ENCODE data around the gene NDUFB1. TPM values are rescaled to one million over a fixed set of nuclear protein-coding genes. Genes with fewer than 3 reads are reported as not detected.

Gene NDUFB1
- polyA plus RNA-seq, 3 donors = 367 to 686 (median 604) TPM

DNA sequence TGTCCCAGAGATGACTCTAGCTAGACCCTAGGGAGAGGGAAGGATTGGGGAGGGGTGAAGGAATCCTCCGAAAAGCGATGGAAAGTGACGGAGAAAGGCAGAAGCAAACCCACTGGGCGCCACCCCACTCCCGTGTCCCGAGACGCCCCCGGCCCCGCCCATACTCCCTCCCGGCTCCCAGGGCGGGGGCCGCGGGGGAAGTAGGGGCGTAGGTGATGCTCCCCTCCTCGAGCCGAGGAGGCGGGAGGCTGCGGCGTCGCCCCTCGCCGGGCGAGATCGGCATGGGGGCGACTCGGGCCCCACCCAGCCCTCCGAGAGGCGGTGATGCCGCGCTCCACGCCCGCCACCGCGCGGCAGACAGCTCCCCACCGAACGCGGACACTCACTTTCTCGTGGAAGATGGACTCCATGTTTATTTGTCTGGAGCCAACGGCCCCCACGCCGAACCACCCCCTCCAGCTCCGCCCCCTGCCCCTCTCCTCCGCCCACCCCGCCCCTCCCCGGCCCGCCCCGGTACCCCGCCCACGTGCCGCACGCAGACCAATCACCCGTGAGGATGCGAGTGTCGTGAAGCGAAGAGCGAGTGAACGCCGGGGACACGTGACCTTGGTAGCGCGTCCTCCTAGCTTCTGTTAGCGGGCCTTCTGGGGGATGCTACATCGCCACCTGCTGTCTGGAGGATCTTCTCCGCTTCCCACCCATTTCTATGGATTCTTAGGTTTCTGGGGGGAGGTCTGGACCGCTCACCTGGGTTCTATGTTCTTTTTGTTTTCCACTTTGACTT is 15.2 kb downstream of the NDUFB1 start, which contains the start of gene ATXN3:
Gene ATXN3 (minus strand): TSS at position 440 of the 784 bp plus-strand sequence. CDS start 30 bp downstream, at position 410.
- Histone ChIP-seq H3K36me3 (replicated peaks in 1 of 2; ENCODE audit: control insufficient read depth in 1 of 2, insufficient read depth in 2 of 2, low read length in 2 of 2) (no peaks in the 10 kb centered on the region), H3K4me1 (ENCODE audit: control insufficient read depth in 1 of 2, insufficient read depth in 2 of 2, low read length in 2 of 2) (peaks cover 15 to 26% of the 10 kb centered on the region in 2 donors), H3K27ac (ENCODE audit: low read depth in 1 of 2, low read length in 2 of 2) (peak within 1 kb of the TSS; percentile 85 to 95), H3K27me3 (ENCODE audit: control insufficient read depth in 2 of 2, insufficient read depth in 2 of 2, low read length in 2 of 2) (no peaks in the 10 kb centered on the region), H3K9ac (ENCODE audit: insufficient read depth, low read length, poor library complexity, severe bottlenecking) (peak within 1 kb of the TSS; percentile 83), H3K9me3 (replicated peaks in 1 of 2; ENCODE audit: control insufficient read depth in 1 of 2, insufficient read depth in 1 of 2, low read length in 2 of 2) (no peaks in the 10 kb centered on the region), H3K79me2 (ENCODE audit: insufficient read depth, low read length) (peaks cover 43% of the 10 kb centered on the region), H4K20me1 (ENCODE audit: insufficient read depth, low read length) (peaks cover 36% of the 10 kb centered on the region), H3K4me3 (replicated peaks in 1 of 3; ENCODE audit: low read depth in 2 of 3, low read length in 3 of 3) (peak within 1 kb of the TSS; percentile 75 to 99 (median 96)), H3K4me2 (replicated peaks; ENCODE audit: extremely low read depth, low read length, poor library complexity, severe bottlenecking) (peak within 1 kb of the TSS; percentile 84), H2AFZ (ENCODE audit: insufficient read depth, low read depth, low read length, poor library complexity, severe bottlenecking) (peak within 1 kb of the TSS; percentile 82)
- TF ChIP-seq, protein P1, sequence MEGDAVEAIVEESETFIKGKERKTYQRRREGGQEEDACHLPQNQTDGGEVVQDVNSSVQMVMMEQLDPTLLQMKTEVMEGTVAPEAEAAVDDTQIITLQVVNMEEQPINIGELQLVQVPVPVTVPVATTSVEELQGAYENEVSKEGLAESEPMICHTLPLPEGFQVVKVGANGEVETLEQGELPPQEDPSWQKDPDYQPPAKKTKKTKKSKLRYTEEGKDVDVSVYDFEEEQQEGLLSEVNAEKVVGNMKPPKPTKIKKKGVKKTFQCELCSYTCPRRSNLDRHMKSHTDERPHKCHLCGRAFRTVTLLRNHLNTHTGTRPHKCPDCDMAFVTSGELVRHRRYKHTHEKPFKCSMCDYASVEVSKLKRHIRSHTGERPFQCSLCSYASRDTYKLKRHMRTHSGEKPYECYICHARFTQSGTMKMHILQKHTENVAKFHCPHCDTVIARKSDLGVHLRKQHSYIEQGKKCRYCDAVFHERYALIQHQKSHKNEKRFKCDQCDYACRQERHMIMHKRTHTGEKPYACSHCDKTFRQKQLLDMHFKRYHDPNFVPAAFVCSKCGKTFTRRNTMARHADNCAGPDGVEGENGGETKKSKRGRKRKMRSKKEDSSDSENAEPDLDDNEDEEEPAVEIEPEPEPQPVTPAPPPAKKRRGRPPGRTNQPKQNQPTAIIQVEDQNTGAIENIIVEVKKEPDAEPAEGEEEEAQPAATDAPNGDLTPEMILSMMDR (IDR thresholded peaks at IDR 0.05) = peak; percentile 76
- Mint-ChIP-seq H3K4me1 (peaks cover 32% of the 10 kb centered on the region), H3K4me3 (peak within 1 kb of the TSS; percentile 100), H3K27ac (peak within 1 kb of the TSS; percentile 97 to 100 (median 99)), H3K9me3 (peaks cover 0 to 2% (median 0%) of the 10 kb centered on the region in 7 donors), H3K36me3 (peaks cover 0 to 4% of the 10 kb centered on the region in 2 donors), H3K27me3 (ENCODE audit: low read depth in 3 of 3) (peaks cover 0 to 3% (median 0%) of the 10 kb centered on the region in 3 donors)
- intact Hi-C loops (cut with micrococcal nuclease) = loop anchor here (2.0 to 5.0 kb wide), 2 partner anchors 64 to 66 kb away; partner anchors contain the start of gene TRIP11 (in 2 of the 2)
- DNase-seq = peak; percentile 98
- under 1% methylated on average over 37 of the region's 66 CpGs for WGBS (ENCODE audit: insufficient coverage)

DNA sequence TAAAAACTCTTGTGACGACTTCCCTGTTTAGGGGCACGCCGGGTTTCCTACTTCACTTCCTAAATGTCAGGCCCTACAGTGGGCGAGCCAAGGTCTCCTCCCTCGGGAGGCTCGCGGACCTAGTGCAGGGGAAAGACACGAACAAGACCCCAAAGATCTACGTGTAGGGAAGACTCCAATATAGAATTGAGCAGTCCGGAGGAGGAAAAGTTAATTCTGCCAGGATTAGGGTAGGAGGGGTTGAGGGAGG is 15.7 kb downstream of the NDUFB1 start:
- Mint-ChIP-seq H3K4me1 (peaks cover 32% of the 10 kb centered on the region), H3K36me3 (peaks cover 0 to 4% of the 10 kb centered on the region in 2 donors), H3K4me3 (peak overlapping the region; percentile 100), H3K9me3 (peaks cover 0 to 2% (median 0%) of the 10 kb centered on the region in 7 donors), H3K27ac (peak overlapping the region; percentile 97 to 100 (median 99)), H3K27me3 (ENCODE audit: low read depth in 3 of 3) (peaks cover 0 to 3% (median 0%) of the 10 kb centered on the region in 3 donors)
- intact Hi-C loops (cut with micrococcal nuclease) = loop anchor here (2.0 to 5.0 kb wide), 3 partner anchors 17 to 65 kb away; partner anchors contain the start of gene TRIP11 (in 2 of the 2)
- Histone ChIP-seq H3K4me3 (replicated peaks in 1 of 3; ENCODE audit: low read depth in 2 of 3, low read length in 3 of 3) (peak overlapping the region; percentile 75 to 99 (median 96)), H3K4me1 (ENCODE audit: control insufficient read depth in 1 of 2, insufficient read depth in 2 of 2, low read length in 2 of 2) (peaks cover 15 to 26% of the 10 kb centered on the region in 2 donors), H2AFZ (ENCODE audit: insufficient read depth, low read depth, low read length, poor library complexity, severe bottlenecking) (peak overlapping the region; percentile 82), H3K79me2 (ENCODE audit: insufficient read depth, low read length) (peaks cover 48% of the 10 kb centered on the region), H3K27me3 (ENCODE audit: control insufficient read depth in 2 of 2, insufficient read depth in 2 of 2, low read length in 2 of 2) (no peaks in the 10 kb centered on the region), H3K27ac (ENCODE audit: low read depth in 1 of 2, low read length in 2 of 2) (peak overlapping the region; percentile 85 to 95), H3K9ac (ENCODE audit: insufficient read depth, low read length, poor library complexity, severe bottlenecking) (peak overlapping the region; percentile 83), H3K9me3 (replicated peaks in 1 of 2; ENCODE audit: control insufficient read depth in 1 of 2, insufficient read depth in 1 of 2, low read length in 2 of 2) (no peaks in the 10 kb centered on the region), H4K20me1 (ENCODE audit: insufficient read depth, low read length) (peaks cover 41% of the 10 kb centered on the region), H3K4me2 (replicated peaks; ENCODE audit: extremely low read depth, low read length, poor library complexity, severe bottlenecking) (peak overlapping the region; percentile 84), H3K36me3 (replicated peaks in 1 of 2; ENCODE audit: control insufficient read depth in 1 of 2, insufficient read depth in 2 of 2, low read length in 2 of 2) (no peaks in the 10 kb centered on the region)
- WGBS (ENCODE audit: insufficient coverage) = 0% methylated on average over 5 of the region's 10 CpGs
- peak; percentile 43 to 76 (median 64) for DNase-seq
- TF ChIP-seq, protein P1 (IDR thresholded peaks at IDR 0.05) = no peak

All from CD14-positive monocyte (primary cell).